ENCODE results near the gene PRPH. TPM values are rescaled to one million over a fixed set of nuclear protein-coding genes. Genes with fewer than 3 reads are reported as not detected.
A peak's percentile ranks its signal among the peaks of the same experiment; 100 is the strongest.

The PRPH gene
- total and polyA plus RNA-seq, 2 of the 13 experiments (the other 11 are each of a cell fraction or from before 2014, with no cell fraction given), result 0.12 TPM; not detected in 1

DNA sequence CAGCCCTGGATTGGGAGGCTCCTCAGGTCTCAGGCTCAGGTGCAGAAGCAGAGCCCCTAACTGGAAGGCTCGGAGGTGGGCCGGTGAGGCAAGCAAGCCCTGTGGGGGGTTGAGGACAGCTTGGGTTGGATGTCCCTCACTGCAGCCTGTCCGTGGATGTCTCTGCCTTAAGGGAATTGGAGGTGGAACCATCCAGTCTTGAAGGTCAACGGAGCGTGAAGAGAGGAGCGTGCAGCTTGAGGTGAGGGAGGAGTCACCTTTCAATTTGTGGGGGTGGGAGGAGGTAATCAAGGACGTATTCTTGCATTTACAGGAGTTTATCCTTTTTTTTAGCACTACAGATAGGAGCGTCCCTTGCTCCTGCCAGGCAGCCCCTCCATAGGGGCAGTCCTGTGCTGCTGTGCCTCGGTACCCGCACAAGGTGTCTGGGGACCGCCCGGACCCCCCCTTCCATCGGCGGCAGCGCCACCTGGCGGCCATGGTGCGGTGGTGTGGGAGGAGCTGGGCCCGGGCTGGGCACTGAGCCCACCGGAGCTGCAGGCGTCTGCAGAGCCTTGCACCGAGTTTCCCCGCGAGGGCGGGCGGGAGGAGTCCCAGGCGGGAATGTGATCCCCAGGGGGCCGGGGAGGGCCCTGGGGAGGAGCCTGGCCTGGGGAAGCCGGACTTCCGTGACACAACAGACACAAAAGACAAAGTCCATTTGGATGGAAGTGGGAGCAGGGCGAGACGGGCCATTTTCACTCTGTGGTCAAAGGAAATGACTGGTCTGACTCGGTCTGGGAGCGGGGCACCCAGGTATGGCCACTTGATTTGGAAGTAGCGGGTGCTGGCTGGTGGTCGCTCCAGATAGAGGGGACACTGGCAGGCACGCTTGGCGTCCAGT, 52.6 kb downstream of the PRPH start (continued):
- TF ChIP-seq, protein P1, sequence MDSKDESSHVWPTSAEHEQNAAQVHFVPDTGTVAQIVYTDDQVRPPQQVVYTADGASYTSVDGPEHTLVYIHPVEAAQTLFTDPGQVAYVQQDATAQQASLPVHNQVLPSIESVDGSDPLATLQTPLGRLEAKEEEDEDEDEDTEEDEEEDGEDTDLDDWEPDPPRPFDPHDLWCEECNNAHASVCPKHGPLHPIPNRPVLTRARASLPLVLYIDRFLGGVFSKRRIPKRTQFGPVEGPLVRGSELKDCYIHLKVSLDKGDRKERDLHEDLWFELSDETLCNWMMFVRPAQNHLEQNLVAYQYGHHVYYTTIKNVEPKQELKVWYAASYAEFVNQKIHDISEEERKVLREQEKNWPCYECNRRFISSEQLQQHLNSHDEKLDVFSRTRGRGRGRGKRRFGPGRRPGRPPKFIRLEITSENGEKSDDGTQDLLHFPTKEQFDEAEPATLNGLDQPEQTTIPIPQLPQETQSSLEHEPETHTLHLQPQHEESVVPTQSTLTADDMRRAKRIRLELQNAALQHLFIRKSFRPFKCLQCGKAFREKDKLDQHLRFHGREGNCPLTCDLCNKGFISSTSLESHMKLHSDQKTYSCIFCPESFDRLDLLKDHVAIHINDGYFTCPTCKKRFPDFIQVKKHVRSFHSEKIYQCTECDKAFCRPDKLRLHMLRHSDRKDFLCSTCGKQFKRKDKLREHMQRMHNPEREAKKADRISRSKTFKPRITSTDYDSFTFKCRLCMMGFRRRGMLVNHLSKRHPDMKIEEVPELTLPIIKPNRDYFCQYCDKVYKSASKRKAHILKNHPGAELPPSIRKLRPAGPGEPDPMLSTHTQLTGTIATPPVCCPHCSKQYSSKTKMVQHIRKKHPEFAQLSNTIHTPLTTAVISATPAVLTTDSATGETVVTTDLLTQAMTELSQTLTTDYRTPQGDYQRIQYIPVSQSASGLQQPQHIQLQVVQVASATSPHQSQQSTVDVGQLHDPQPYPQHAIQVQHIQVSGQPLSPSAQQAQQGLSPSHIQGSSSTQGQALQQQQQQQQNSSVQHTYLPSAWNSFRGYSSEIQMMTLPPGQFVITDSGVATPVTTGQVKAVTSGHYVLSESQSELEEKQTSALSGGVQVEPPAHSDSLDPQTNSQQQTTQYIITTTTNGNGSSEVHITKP (CRISPR knock-in tag; IDR thresholded peaks at IDR 0.05; ENCODE audit: low read depth), result no peak
- TF ChIP-seq ELF1 (CRISPR knock-in tag; IDR thresholded peaks at IDR 0.05) (peak; percentile 92), AGO1 (IDR thresholded peaks at IDR 0.05; ENCODE audit: low read depth, low read length, poor library complexity, severe bottlenecking) (peak; percentile 27), STAT5B (CRISPR knock-in tag; IDR thresholded peaks at IDR 0.05) (no peak), NCOA2 (CRISPR knock-in tag; IDR thresholded peaks at IDR 0.05) (peak; percentile 50; the same call in 1 of the 2 replicates), ZNF17 (CRISPR knock-in tag; IDR thresholded peaks at IDR 0.05) (no peak), ZNF781 (CRISPR knock-in tag; IDR thresholded peaks at IDR 0.05; ENCODE audit: borderline replicate concordance, not compliant biosample characterization) (no peak), GATAD1 (CRISPR knock-in tag; IDR thresholded peaks at IDR 0.05) (peak; percentile 65; the same call in 1 of the 2 replicates), NFIC (IDR thresholded peaks at IDR 0.05; ENCODE audit: low read length) (0 out of 2 replicates have a peak, but pooled peaks have one; percentile 11)
- TF ChIP-seq, protein P2, sequence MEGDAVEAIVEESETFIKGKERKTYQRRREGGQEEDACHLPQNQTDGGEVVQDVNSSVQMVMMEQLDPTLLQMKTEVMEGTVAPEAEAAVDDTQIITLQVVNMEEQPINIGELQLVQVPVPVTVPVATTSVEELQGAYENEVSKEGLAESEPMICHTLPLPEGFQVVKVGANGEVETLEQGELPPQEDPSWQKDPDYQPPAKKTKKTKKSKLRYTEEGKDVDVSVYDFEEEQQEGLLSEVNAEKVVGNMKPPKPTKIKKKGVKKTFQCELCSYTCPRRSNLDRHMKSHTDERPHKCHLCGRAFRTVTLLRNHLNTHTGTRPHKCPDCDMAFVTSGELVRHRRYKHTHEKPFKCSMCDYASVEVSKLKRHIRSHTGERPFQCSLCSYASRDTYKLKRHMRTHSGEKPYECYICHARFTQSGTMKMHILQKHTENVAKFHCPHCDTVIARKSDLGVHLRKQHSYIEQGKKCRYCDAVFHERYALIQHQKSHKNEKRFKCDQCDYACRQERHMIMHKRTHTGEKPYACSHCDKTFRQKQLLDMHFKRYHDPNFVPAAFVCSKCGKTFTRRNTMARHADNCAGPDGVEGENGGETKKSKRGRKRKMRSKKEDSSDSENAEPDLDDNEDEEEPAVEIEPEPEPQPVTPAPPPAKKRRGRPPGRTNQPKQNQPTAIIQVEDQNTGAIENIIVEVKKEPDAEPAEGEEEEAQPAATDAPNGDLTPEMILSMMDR (CRISPR knock-in tag; IDR thresholded peaks at IDR 0.05), result peak; percentile 97
- TF ChIP-seq, protein P3, sequence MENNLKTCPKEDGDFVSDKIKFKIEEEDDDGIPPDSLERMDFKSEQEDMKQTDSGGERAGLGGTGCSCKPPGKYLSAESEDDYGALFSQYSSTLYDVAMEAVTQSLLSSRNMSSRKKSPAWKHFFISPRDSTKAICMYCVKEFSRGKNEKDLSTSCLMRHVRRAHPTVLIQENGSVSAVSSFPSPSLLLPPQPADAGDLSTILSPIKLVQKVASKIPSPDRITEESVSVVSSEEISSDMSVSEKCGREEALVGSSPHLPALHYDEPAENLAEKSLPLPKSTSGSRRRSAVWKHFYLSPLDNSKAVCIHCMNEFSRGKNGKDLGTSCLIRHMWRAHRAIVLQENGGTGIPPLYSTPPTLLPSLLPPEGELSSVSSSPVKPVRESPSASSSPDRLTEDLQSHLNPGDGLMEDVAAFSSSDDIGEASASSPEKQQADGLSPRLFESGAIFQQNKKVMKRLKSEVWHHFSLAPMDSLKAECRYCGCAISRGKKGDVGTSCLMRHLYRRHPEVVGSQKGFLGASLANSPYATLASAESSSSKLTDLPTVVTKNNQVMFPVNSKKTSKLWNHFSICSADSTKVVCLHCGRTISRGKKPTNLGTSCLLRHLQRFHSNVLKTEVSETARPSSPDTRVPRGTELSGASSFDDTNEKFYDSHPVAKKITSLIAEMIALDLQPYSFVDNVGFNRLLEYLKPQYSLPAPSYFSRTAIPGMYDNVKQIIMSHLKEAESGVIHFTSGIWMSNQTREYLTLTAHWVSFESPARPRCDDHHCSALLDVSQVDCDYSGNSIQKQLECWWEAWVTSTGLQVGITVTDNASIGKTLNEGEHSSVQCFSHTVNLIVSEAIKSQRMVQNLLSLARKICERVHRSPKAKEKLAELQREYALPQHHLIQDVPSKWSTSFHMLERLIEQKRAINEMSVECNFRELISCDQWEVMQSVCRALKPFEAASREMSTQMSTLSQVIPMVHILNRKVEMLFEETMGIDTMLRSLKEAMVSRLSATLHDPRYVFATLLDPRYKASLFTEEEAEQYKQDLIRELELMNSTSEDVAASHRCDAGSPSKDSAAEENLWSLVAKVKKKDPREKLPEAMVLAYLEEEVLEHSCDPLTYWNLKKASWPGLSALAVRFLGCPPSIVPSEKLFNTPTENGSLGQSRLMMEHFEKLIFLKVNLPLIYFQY (CRISPR knock-in tag; IDR thresholded peaks at IDR 0.05; ENCODE audit: borderline replicate concordance), result peak; percentile 87; the same call in 1 of the 2 replicates
- TF ChIP-seq, protein P4, sequence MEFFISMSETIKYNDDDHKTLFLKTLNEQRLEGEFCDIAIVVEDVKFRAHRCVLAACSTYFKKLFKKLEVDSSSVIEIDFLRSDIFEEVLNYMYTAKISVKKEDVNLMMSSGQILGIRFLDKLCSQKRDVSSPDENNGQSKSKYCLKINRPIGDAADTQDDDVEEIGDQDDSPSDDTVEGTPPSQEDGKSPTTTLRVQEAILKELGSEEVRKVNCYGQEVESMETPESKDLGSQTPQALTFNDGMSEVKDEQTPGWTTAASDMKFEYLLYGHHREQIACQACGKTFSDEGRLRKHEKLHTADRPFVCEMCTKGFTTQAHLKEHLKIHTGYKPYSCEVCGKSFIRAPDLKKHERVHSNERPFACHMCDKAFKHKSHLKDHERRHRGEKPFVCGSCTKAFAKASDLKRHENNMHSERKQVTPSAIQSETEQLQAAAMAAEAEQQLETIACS (CRISPR knock-in tag; IDR thresholded peaks at IDR 0.05), result no peak; the same call in 1 of the 2 replicates
- TF ChIP-seq, protein P5, sequence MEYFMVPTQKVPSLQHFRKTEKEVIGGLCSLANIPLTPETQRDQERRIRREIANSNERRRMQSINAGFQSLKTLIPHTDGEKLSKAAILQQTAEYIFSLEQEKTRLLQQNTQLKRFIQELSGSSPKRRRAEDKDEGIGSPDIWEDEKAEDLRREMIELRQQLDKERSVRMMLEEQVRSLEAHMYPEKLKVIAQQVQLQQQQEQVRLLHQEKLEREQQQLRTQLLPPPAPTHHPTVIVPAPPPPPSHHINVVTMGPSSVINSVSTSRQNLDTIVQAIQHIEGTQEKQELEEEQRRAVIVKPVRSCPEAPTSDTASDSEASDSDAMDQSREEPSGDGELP (IDR thresholded peaks at IDR 0.05; ENCODE audit: borderline replicate concordance, low read depth), result peak; percentile 55; the same call in 1 of the 2 replicates
- TF ChIP-seq, protein P6, sequence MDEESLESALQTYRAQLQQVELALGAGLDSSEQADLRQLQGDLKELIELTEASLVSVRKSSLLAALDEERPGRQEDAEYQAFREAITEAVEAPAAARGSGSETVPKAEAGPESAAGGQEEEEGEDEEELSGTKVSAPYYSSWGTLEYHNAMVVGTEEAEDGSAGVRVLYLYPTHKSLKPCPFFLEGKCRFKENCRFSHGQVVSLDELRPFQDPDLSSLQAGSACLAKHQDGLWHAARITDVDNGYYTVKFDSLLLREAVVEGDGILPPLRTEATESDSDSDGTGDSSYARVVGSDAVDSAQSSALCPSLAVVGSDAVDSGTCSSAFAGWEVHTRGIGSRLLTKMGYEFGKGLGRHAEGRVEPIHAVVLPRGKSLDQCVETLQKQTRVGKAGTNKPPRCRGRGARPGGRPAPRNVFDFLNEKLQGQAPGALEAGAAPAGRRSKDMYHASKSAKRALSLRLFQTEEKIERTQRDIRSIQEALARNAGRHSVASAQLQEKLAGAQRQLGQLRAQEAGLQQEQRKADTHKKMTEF (CRISPR knock-in tag; IDR thresholded peaks at IDR 0.05), result peak; percentile 95

Data from HepG2 (cell line).